Fibroblast of villous mesenchyme (primary cell): ENCODE data around the gene CDH2. TPM values are rescaled to one million over a fixed set of nuclear protein-coding genes. Genes with fewer than 3 reads are reported as not detected.

Experiments used
- DNase-seq: peaks from one replicate; pipeline ENCODE4 v3.0.0-alpha.2; 2010; ENCODE audit warnings: low read depth
- H3K4me3 ChIP-seq: 2 replicates; pipeline ENCODE4 v1.5.1; 2011; ENCODE audit warnings: low read depth, mild to moderate bottlenecking, low read length
- total RNA-seq: library from RNA; depleted of rRNA; stranded (reverse); fragments of >200 nt; gene quantifications from 2 replicates; pipeline ENCODE4 v1.2.3, GENCODE V29; 2012
- TF ChIP-seq, protein P1 (sequence below): IDR thresholded peaks from 2 replicates; pipeline ENCODE4 v1.5.1; 2012; ENCODE audit warnings: low read depth, mild to moderate bottlenecking, low read length; ENCODE audit not compliant: insufficient read depth

Gene CDH2
- total RNA-seq, 1 donor, result 74.7 TPM

DNA sequence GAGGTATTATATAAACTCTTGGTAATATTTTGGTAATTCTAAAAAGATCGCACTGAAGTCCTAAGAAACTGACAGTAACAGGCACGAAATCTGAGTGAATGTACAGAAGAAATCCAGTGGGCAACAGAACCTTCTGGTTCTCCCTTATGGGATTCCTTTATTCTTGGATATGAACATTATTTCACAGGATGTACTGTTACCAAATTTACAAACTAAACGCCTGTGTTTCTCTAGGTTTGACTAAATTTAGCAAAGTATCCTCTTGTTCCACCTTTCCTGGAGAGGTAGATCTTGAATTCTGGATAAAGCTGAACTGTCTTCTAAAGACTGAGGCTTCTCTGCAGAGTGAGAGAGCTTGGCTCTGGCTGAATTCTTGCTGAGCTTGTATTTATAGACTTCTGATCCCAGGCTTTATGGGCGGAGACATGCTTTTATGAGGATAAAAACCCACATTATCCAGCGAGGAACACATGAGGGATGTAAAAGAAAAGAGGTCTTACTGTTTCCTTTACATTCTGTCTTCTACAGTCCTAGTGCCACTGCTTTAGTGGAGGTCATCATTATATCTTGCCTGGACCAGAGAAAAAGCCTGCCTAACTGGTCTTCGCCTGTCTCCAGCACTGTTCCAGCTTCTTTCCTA lies 220.8 kb downstream of the CDH2 start:
- no peak overlapping the region for H3K4me3 ChIP-seq
- TF ChIP-seq, protein P1, sequence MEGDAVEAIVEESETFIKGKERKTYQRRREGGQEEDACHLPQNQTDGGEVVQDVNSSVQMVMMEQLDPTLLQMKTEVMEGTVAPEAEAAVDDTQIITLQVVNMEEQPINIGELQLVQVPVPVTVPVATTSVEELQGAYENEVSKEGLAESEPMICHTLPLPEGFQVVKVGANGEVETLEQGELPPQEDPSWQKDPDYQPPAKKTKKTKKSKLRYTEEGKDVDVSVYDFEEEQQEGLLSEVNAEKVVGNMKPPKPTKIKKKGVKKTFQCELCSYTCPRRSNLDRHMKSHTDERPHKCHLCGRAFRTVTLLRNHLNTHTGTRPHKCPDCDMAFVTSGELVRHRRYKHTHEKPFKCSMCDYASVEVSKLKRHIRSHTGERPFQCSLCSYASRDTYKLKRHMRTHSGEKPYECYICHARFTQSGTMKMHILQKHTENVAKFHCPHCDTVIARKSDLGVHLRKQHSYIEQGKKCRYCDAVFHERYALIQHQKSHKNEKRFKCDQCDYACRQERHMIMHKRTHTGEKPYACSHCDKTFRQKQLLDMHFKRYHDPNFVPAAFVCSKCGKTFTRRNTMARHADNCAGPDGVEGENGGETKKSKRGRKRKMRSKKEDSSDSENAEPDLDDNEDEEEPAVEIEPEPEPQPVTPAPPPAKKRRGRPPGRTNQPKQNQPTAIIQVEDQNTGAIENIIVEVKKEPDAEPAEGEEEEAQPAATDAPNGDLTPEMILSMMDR, result no peak
- DNase-seq, result peak; percentile 43

DNA sequence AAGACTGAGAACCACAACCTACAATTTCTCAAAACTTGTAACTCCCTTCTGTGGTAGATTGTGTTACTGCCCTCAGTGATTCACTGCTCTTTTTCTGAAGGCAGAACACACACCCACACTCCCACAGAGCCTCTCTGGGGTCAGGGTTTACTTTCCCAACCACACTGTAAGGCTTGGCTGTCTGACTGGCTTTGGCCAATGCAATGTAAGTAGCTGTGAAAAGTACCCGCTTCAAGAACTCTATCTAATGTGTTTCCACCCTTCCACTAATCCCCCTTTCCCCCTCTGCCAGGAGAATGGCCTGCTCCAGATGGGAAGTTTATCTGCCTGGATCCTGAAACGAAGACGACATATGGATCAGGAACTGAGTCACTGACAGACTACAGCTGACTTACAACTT lies 222.7 kb downstream of the CDH2 start:
- peak; percentile 89 for DNase-seq
- no peak overlapping the region for H3K4me3 ChIP-seq
- TF ChIP-seq, protein P1, result no peak

DNA sequence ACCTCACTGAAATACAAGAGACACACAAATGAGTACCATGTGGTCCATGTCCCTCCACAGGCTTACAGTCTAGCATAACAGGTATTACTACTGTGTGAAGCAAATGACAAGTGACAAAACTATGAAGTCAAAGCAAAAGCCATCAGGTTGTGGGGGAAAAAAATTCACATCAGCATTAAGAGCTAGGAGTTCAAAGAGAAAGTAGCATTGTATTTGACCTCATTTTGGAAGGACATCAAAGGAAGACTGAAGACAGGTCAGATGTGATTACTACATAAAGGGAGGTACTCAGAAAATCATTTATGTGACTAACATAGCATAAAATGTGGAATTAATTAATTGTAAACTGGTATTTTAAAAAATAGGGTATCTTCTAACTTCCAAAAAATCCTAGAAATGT lies 224.2 kb downstream of the CDH2 start:
- DNase-seq, result no peak
- H3K4me3 ChIP-seq, result no peak overlapping the region
- TF ChIP-seq, protein P1, result no peak

DNA sequence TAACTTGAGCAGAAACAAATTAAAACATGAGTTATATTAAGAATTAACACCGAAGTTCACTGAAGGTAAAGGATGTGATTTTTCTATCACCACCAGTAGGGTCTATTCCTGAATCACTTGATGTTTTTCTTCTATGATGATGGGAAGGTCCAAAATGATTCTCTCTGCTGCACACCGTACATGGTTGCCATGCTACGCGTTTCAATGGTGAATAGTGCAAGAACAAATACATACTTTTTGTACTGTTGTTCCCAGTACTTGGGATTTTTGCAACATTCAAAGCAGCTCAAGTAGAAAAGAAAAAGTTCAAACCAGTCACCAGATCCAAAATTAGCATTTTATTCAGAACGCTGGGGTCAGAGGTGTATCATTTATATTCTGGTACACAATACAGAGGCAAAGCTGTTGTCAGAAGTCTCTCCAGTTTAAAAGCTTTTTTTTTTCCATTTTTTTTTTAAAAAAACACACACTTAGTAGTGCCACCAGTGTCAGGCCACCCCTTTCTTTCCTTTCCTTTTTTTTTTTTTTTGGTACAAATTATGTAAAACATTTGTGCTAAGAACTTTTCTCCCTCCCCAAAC lies 226.2 kb downstream of the CDH2 start:
- no peak for DNase-seq
- TF ChIP-seq, protein P1, result no peak

DNA sequence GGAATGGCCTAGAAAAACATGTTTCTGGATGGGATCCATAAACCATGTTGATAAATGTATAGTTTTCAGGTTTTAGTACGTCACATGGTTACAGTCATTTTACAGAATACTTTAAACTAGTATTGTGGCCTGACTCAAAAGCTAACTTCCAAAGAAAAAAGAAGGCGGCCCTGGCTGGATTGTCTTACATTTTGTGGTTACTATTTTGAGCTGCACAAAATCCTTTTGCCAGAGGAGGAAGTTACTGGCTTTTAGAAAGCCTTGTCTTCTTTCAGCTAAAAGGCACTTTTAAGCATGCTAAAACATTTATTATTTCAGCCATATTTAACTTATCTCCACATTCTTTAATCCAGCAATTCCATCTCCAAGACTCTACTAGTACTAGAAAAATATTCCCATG lies 227.9 kb downstream of the CDH2 start:
- TF ChIP-seq, protein P1, result no peak
- H3K4me3 ChIP-seq, result no peak overlapping the region
- DNase-seq, result no peak

More for the DNA sequence above, 226.2 kb downstream of the CDH2 start:
- H3K4me3 ChIP-seq, result no peak overlapping the region

DNA sequence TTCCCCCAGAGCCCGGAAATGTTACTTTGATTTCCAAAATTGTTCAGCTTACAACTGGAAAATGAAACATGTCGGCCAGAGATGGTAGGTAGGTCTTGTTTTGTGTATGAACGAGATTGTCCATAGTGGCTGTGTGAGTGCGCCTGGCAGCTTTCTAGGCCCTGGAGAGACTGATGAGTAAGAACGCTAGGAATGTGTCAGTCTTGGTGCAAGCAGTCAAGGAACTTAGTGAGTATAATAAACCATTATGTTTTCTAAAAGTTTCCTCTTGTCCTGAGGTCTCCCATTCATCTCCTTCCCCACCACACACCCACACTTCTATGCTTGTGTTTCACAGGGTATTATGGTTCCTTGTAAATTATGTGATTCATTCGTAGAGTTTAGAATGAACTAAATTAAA lies 234.2 kb downstream of the CDH2 start:
- no peak overlapping the region for H3K4me3 ChIP-seq
- no peak for DNase-seq
- TF ChIP-seq, protein P1, result no peak

DNA sequence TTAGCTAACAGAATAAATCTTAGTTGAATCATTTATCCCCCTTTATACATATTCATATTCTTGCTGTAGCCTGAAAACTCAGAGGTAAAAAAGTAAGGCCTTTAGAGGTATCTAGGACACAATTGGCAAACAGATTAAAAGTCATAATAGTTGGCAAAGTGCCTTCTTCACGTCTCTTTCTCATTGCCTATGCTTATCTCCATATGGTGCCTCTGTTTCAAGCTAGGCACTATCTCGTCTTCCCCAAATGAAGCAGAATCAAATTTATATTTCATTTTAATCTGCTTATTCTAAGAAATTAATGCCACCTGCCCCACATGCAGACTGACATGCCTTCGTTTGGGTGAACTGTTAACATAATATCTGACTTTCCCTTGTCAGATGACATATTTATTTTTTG lies 245.4 kb downstream of the CDH2 start:
- no peak for DNase-seq
- H3K4me3 ChIP-seq, result no peak overlapping the region
- TF ChIP-seq, protein P1, result no peak
